Upper lobe of right lung (tissue), 1 donor: Measurements from ENCODE around the gene STARD5. TPM values are rescaled to one million over a fixed set of nuclear protein-coding genes. Genes with fewer than 3 reads are reported as not detected.
"Not testable (repeated sequence)": the region's sequence is repeated elsewhere in the genome, so short reads cannot be mapped to it uniquely, and the experiment has no call there.

Source experiments
- ATAC-seq: fragments of 200-7000 bp; cut with Tn5 transposase; one replicate; pipeline ENCODE4 v1.9.1; 2020; ENCODE audit warnings: mild to moderate bottlenecking, moderate library complexity
- DNase-seq: peaks from one replicate; pipeline ENCODE4 v3.0.0-alpha.2; 2020
- H3K27ac ChIP-seq: fragments of 200-600 bp; one replicate; pipeline ENCODE4 v1.8.0; 2022
- H3K27me3 ChIP-seq: fragments of 200-600 bp; one replicate; pipeline ENCODE4 v1.8.0; 2022; ENCODE audit warnings: mild to moderate bottlenecking
- H3K36me3 ChIP-seq: fragments of 200-600 bp; one replicate; pipeline ENCODE4 v1.8.0; 2022
- H3K4me1 ChIP-seq: fragments of 200-600 bp; one replicate; pipeline ENCODE4 v1.8.0; 2022
- H3K4me3 ChIP-seq: fragments of 200-600 bp; one replicate; pipeline ENCODE4 v1.8.0; 2022; ENCODE audit warnings: mild to moderate bottlenecking
- H3K9me3 ChIP-seq: fragments of 200-600 bp; one replicate; pipeline ENCODE4 v1.8.0; 2022
- intact Hi-C: fragments of 100-400 bp; cut with DNase I; formaldehyde crosslinking; loops from one replicate; pipeline ENCODE4 v1.11.0; 2022
- total RNA-seq: library from RNA; stranded (reverse); fragmentation: NEBNext Ultra II Directional; extraction: Animal tissue kit (Norgen Biotek cat#: 25700); gene quantifications from one replicate; pipeline ENCODE4 v1.2.1, GENCODE V29; 2021
- TF ChIP-seq, protein P1 (sequence below): fragments of 200-600 bp; IDR thresholded peaks from one replicate; pipeline ENCODE4 v1.8.0; 2022; ENCODE audit warnings: antibody characterized with exemption
- donor health status: DM: no; HTN: yes; CAD: no; lungs with severe emphysema.

STARD5 gene
- total RNA-seq, 1 donor from 2014 or later, result 5.4 TPM

DNA sequence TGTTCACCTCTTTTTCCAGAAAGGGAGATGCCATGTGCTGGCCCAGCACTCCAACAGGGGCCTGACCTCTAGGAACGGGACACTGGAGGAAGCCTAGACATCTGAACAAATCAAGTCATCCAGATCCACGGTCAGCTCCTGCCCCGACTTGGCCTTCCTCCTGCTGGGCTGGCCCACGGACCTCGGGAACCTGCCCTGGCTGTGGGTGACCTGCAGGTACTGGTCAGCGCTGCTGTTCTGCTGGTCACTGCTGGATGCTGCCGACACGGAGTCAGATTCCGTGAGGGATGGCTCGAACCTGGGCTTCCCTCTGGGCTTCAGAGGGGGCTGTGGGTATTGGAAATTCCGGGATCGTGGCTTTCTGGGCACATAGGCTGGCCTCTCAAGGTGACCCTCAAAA lies 8.4 kb upstream of the STARD5 start:
- ATAC-seq (no peak), DNase-seq (no peak)
- Histone ChIP-seq H3K4me3 (no peak overlapping the region), H3K27ac (no peak overlapping the region), H3K4me1 (no peaks in the 10 kb centered on the region), H3K9me3 (no peaks in the 10 kb centered on the region), H3K27me3 (no peaks in the 10 kb centered on the region), H3K36me3 (no peaks in the 10 kb centered on the region)
- intact Hi-C loops, result loop anchor here (10.0 kb wide), 1 partner anchor 62 kb away; no protein-coding TSS in a partner anchor
- TF ChIP-seq, protein P1, sequence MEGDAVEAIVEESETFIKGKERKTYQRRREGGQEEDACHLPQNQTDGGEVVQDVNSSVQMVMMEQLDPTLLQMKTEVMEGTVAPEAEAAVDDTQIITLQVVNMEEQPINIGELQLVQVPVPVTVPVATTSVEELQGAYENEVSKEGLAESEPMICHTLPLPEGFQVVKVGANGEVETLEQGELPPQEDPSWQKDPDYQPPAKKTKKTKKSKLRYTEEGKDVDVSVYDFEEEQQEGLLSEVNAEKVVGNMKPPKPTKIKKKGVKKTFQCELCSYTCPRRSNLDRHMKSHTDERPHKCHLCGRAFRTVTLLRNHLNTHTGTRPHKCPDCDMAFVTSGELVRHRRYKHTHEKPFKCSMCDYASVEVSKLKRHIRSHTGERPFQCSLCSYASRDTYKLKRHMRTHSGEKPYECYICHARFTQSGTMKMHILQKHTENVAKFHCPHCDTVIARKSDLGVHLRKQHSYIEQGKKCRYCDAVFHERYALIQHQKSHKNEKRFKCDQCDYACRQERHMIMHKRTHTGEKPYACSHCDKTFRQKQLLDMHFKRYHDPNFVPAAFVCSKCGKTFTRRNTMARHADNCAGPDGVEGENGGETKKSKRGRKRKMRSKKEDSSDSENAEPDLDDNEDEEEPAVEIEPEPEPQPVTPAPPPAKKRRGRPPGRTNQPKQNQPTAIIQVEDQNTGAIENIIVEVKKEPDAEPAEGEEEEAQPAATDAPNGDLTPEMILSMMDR, result no peak

DNA sequence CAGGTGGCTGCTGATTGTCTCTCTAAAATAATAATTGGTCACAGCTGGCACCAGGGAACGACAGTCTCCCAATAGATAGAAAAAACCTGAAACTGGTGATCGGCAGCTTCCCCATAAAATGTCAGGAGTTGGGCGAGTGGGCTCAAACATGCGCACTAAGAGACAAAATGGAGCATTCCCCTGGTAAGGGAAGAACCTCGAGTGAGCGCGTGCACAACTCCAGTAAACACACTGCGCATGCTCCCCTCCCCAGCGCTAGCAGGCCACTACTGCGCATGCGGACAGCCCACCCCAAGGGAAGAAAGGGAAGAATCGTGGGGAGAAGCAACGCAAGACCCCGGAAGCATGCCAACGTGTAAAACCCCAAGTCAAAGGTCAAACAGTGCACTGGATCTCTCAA lies 7.7 kb upstream of the STARD5 start:
- no peaks in the 10 kb centered on the region for H3K4me1 ChIP-seq
- ATAC-seq (no peak), DNase-seq (no peak)
- H3K27ac ChIP-seq, result no peak overlapping the region
- H3K9me3 ChIP-seq, result no peaks in the 10 kb centered on the region
- TF ChIP-seq, protein P1, result no peak
- intact Hi-C loops, result loop anchor here (10.0 kb wide), 1 partner anchor 63 kb away; no protein-coding TSS in a partner anchor
- no peaks in the 10 kb centered on the region for H3K27me3 ChIP-seq
- H3K36me3 ChIP-seq, result no peaks in the 10 kb centered on the region
- no peak overlapping the region for H3K4me3 ChIP-seq

DNA sequence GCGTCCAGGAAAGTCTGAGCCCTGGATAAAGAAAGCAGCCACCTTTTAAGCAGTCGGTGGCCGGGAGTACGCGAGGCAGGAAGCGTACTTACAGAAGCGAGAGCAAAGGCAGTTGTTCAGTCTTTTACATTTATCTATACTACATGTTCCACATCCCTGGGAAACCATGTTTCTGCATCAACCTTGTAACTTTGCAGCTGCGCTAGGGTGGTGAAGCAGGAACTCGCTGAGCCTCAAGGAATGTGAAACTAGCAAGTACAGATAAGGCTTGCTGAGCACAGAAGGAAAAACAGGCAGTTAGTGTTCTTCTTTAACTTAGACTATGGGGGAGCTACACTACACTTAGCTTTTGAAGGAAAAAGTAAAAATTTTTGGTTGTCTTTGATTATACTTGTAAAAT lies 7.2 kb upstream of the STARD5 start:
- H3K27me3 ChIP-seq, H3K4me1 ChIP-seq, H3K9me3 ChIP-seq, H3K27ac ChIP-seq, ATAC-seq, H3K36me3 ChIP-seq, DNase-seq, H3K4me3 ChIP-seq: not testable (repeated sequence)
- intact Hi-C loops, result loop anchor here (10.0 kb wide), 1 partner anchor 64 kb away; no protein-coding TSS in a partner anchor

DNA sequence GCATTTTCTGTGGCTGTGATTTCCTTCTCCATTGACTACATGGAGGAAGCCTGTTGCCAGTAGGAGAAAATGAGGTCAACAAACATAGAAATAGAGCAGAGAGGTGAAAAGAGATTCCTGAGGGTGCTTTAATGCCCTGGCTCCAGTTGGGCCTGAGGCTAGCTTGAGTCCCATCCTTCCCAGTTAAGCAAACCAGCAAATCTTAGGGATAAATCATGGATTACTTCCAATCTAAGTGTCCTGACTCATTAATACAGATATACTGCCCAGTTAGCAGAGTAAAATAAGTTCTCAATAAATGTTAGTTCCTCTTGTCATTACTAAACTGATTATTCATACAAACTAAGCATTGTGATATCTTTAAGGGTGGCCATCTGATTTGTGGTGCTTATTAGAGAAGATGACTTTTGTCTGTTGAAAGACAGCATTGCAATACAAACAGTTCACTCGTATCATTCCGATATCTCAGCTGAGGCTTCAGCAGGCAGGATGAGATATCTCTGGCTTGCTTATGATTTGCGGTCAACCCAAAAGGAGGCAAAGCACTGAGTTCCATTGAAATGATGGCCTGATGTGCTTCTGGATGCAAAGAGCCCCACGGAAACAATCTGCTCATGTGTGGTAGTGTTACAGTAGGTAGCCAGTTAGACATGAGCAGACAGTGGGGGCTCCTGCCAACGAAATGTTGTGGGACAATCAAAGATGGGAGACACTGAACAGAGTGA lies 6.6 kb upstream of the STARD5 start:
- no peaks in the 10 kb centered on the region for H3K27me3 ChIP-seq
- no peaks in the 10 kb centered on the region for H3K9me3 ChIP-seq
- no peak for ATAC-seq
- no peak overlapping the region for H3K27ac ChIP-seq
- no peak overlapping the region for H3K4me3 ChIP-seq
- TF ChIP-seq, protein P1, result no peak
- no peak for DNase-seq
- intact Hi-C loops, result loop anchor here (10.0 kb wide), 1 partner anchor 64 kb away; no protein-coding TSS in a partner anchor
- no peaks in the 10 kb centered on the region for H3K36me3 ChIP-seq
- no peaks in the 10 kb centered on the region for H3K4me1 ChIP-seq

DNA sequence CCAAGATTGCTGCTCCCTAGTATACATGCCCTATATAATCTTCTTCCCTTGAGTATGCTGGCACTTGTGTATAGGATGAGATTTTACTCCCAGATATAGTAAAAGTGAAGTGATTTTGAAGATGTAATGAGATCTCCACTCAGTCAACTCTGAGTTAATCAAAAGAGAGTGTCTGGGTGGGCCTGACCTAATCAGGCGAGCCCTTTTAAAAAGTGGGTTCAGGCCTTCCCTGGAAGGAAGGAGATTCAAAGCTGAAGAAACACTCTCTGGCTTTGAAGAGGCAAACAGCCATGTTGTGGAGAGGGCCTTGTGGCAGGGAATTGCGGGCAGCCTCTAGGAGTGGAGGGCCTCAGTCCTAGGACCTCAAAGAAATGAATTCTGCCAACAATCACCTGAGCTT lies 5.5 kb upstream of the STARD5 start:
- ATAC-seq, result no peak
- no peaks in the 10 kb centered on the region for H3K9me3 ChIP-seq
- no peak overlapping the region for H3K27ac ChIP-seq
- TF ChIP-seq, protein P1, result no peak
- H3K27me3 ChIP-seq, result no peaks in the 10 kb centered on the region
- H3K36me3 ChIP-seq, result no peaks in the 10 kb centered on the region
- no peak overlapping the region for H3K4me3 ChIP-seq
- H3K4me1 ChIP-seq, result peaks cover 6% of the 10 kb centered on the region
- no peak for DNase-seq
- intact Hi-C loops, result no loop called here

DNA sequence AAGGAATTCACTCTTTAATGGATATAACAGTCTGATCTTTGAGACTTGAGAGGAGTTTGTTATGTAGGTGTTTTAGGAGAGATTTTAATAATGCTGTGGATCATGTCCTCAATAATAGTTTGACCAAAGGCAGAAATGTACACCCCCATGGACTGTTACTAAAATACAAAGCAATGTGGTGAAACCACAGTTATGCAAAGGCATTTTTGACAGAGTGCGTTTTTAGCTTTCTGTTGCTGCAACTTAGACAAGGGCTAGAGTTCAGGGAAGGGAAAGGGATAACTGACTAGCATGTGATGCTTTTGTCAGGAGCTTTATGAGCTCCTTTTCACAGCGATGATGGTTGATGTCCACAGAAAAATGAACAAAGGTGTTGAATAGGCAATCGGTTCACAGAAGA lies 3.6 kb upstream of the STARD5 start:
- Histone ChIP-seq H3K4me3 (no peak overlapping the region), H3K36me3 (no peaks in the 10 kb centered on the region), H3K4me1 (peaks cover 17% of the 10 kb centered on the region), H3K9me3 (no peaks in the 10 kb centered on the region), H3K27me3 (no peaks in the 10 kb centered on the region), H3K27ac (no peak overlapping the region)
- ATAC-seq (no peak), DNase-seq (no peak)
- TF ChIP-seq, protein P1, result no peak
- intact Hi-C loops, result no loop called here
